GM12878 (cell line): ENCODE measurements around the gene CR1.

Experiments
- CEBPB ChIP-seq, 2 experiments: fragments of 150-350 bp in 1 of 2; IDR thresholded peaks; 2 replicates each; pipeline ENCODE4 v1.6.1; 2012 to 2014; ENCODE audit warnings: low read depth in 2 of 2, low read length in 2 of 2, borderline replicate concordance in 1 of 2, inconsistent platforms in 1 of 2
- EGR1 ChIP-seq, 2 experiments: IDR thresholded peaks; 1 replicate in 1 of 2; 2 replicates in 1 of 2; pipeline ENCODE4 v1.6.1; 2011 to 2012; ENCODE audit warnings: low read depth in 2 of 2, low read length in 2 of 2, borderline replicate concordance in 1 of 2, mild to moderate bottlenecking in 1 of 2, moderate library complexity in 1 of 2
- EP300 ChIP-seq, 2 experiments: fragments of 150-350 bp in 1 of 2; IDR thresholded peaks; 2 replicates each; pipeline ENCODE4 v1.6.1; 2011 to 2012; ENCODE audit warnings: low read depth in 2 of 2, low read length in 2 of 2, borderline replicate concordance in 1 of 2, improper control_type of control experiment in 1 of 2, inconsistent platforms in 1 of 2; ENCODE audit not compliant: control insufficient read depth in 1 of 2
- EZH2 ChIP-seq: IDR thresholded peaks from 2 replicates; pipeline ENCODE4 v1.6.1; 2012; ENCODE audit warnings: low read depth, mild to moderate bottlenecking, control low read depth, inconsistent platforms, low read length, borderline replicate concordance; ENCODE audit not compliant: control insufficient read depth
- HCFC1 ChIP-seq: fragments of 150-350 bp; IDR thresholded peaks from 2 replicates; pipeline ENCODE4 v1.6.1; 2014; ENCODE audit warnings: low read length
- POLR2A ChIP-seq: IDR thresholded peaks from 2 replicates; pipeline ENCODE4 v1.6.1; 2011; ENCODE audit warnings: low read depth, mild to moderate bottlenecking, low read length
- RUNX3 ChIP-seq: IDR thresholded peaks from 2 replicates; pipeline ENCODE4 v1.6.1; 2012; ENCODE audit warnings: low read length, inconsistent platforms
- TCF3 ChIP-seq: IDR thresholded peaks from 2 replicates; pipeline ENCODE4 v1.6.1; 2012; ENCODE audit warnings: low read depth, mild to moderate bottlenecking, low read length, borderline replicate concordance; ENCODE audit not compliant: insufficient read depth
- TF ChIP-seq, protein P1 (sequence below), 3 experiments: IDR thresholded peaks in 2 of 3; conservative IDR thresholded peaks in 1 of 3; 2 replicates each; pipeline ENCODE4 v1.5.1; 2011; ENCODE audit warnings: low read depth in 3 of 3, low read length in 3 of 3, mild to moderate bottlenecking in 3 of 3, control low read depth in 2 of 3, moderate library complexity in 2 of 3, inconsistent platforms in 1 of 3, mixed read lengths in 1 of 3; ENCODE audit not compliant: control insufficient read depth in 2 of 3, insufficient read depth in 1 of 3; ENCODE audit errors: extremely low read depth in 1 of 3
- TF ChIP-seq, protein P2 (sequence below): IDR thresholded peaks from 2 replicates; pipeline ENCODE4 v1.6.1; 2011; ENCODE audit warnings: low read depth, mild to moderate bottlenecking, low read length, moderate library complexity, borderline replicate concordance; ENCODE audit errors: extremely low read depth

- TF ChIP-seq, protein P1, sequence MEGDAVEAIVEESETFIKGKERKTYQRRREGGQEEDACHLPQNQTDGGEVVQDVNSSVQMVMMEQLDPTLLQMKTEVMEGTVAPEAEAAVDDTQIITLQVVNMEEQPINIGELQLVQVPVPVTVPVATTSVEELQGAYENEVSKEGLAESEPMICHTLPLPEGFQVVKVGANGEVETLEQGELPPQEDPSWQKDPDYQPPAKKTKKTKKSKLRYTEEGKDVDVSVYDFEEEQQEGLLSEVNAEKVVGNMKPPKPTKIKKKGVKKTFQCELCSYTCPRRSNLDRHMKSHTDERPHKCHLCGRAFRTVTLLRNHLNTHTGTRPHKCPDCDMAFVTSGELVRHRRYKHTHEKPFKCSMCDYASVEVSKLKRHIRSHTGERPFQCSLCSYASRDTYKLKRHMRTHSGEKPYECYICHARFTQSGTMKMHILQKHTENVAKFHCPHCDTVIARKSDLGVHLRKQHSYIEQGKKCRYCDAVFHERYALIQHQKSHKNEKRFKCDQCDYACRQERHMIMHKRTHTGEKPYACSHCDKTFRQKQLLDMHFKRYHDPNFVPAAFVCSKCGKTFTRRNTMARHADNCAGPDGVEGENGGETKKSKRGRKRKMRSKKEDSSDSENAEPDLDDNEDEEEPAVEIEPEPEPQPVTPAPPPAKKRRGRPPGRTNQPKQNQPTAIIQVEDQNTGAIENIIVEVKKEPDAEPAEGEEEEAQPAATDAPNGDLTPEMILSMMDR (IDR thresholded peaks at IDR 0.05 in 2 of 3, conservative IDR thresholded peaks at IDR 0.05 in 1 of 3; ENCODE audit: control insufficient read depth in 2 of 3, extremely low read depth in 1 of 3, insufficient read depth in 1 of 3, low read depth in 3 of 3, low read length in 3 of 3): peak; percentile 49 to 60 (median 55); a peak in 5 of 6 replicates
- TF ChIP-seq, protein P2, sequence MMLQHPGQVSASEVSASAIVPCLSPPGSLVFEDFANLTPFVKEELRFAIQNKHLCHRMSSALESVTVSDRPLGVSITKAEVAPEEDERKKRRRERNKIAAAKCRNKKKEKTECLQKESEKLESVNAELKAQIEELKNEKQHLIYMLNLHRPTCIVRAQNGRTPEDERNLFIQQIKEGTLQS: no peak
- no peak for TF ChIP-seq EZH2
- no peak for TF ChIP-seq RUNX3
- no peak for TF ChIP-seq HCFC1
- no peak for TF ChIP-seq POLR2A
- no peak for TF ChIP-seq CEBPB (IDR thresholded peaks at IDR 0.05; ENCODE audit: borderline replicate concordance in 1 of 2, low read depth in 2 of 2, low read length in 2 of 2)
- no peak for TF ChIP-seq EGR1 (IDR thresholded peaks at IDR 0.05; ENCODE audit: borderline replicate concordance in 1 of 2, low read depth in 2 of 2, low read length in 2 of 2)
- TF ChIP-seq TCF3: no peak
- TF ChIP-seq EP300 (IDR thresholded peaks at IDR 0.05; ENCODE audit: borderline replicate concordance in 1 of 2, control insufficient read depth in 1 of 2, low read depth in 2 of 2, low read length in 2 of 2): no peak
Measured at GRCh38 chr1:207579436-207579799, 83.5 kb downstream of the CR1 start.
